Mesenchymal stem cell (in vitro differentiated cells and primary cell): ENCODE data around the gene ZSCAN21.

Source experiments
- DNase-seq: peaks from one replicate; pipeline ENCODE4 v3.0.0-alpha.2; 2013
- H2AFZ ChIP-seq: one replicate; pipeline ENCODE4 v1.6.1; 2013; ENCODE audit warnings: low read depth, mild to moderate bottlenecking, control low read depth, inconsistent platforms, low read length, moderate library complexity
- H2AK5ac ChIP-seq: 2 replicates; pipeline ENCODE4 v1.6.1; 2013; ENCODE audit warnings: low read length, moderate library complexity, mild to moderate bottlenecking, inconsistent platforms; ENCODE audit not compliant: severe bottlenecking
- H2BK120ac ChIP-seq: one replicate; pipeline ENCODE4 v1.6.1; 2013; ENCODE audit warnings: low read depth, mild to moderate bottlenecking, inconsistent platforms, low read length, moderate library complexity
- H2BK12ac ChIP-seq, 2 experiments: one replicate each; pipeline ENCODE4 v1.6.1; 2013; ENCODE audit warnings: inconsistent platforms in 2 of 2, low read length in 2 of 2, mild to moderate bottlenecking in 2 of 2, moderate library complexity in 2 of 2, control low read depth in 1 of 2
- H2BK15ac ChIP-seq: one replicate; pipeline ENCODE4 v1.6.1; 2013; ENCODE audit warnings: mild to moderate bottlenecking, low read depth, inconsistent platforms; ENCODE audit not compliant: poor library complexity, severe bottlenecking
- H2BK5ac ChIP-seq: 2 replicates; pipeline ENCODE4 v1.6.1; 2013; ENCODE audit warnings: low read depth, mild to moderate bottlenecking, low read length, control low read depth, inconsistent platforms; ENCODE audit not compliant: poor library complexity, severe bottlenecking
- H3K14ac ChIP-seq, 2 experiments: one replicate each; pipeline ENCODE4 v1.6.1; 2013; ENCODE audit warnings: inconsistent platforms in 2 of 2, low read length in 2 of 2, control low read depth in 1 of 2, mild to moderate bottlenecking in 1 of 2, moderate library complexity in 1 of 2
- H3K18ac ChIP-seq, 2 experiments: one replicate each; pipeline ENCODE4 v1.6.1; 2013; ENCODE audit warnings: inconsistent platforms in 2 of 2, low read length in 2 of 2, control low read depth in 1 of 2, low read depth in 1 of 2, mild to moderate bottlenecking in 1 of 2
- H3K23ac ChIP-seq, 2 experiments: one replicate each; pipeline ENCODE4 v1.6.1; 2013; ENCODE audit warnings: inconsistent platforms in 2 of 2, low read length in 2 of 2, mild to moderate bottlenecking in 2 of 2, moderate library complexity in 2 of 2, control low read depth in 1 of 2
- H3K27ac ChIP-seq: 2 replicates; pipeline ENCODE4 v1.5.1; 2013; ENCODE audit warnings: mild to moderate bottlenecking, moderate library complexity, low read length, control low read depth, inconsistent platforms; ENCODE audit not compliant: poor library complexity, severe bottlenecking
- H3K27me3 ChIP-seq, 2 experiments: 2 replicates each; pipeline versions ENCODE4 v1.6.1 to v1.7.0; 2013; ENCODE audit warnings: low read length in 2 of 2, mild to moderate bottlenecking in 2 of 2, moderate library complexity in 2 of 2, control low read depth in 1 of 2, inconsistent platforms in 1 of 2; ENCODE audit not compliant: control insufficient read depth in 1 of 2, insufficient read depth in 1 of 2
- H3K36me3 ChIP-seq, 2 experiments: 2 replicates each; pipeline versions ENCODE4 v1.6.1 to v1.7.0; 2013; ENCODE audit warnings: low read length in 2 of 2, control low read depth in 1 of 2, inconsistent platforms in 1 of 2, low read depth in 1 of 2, mild to moderate bottlenecking in 1 of 2; ENCODE audit not compliant: insufficient read depth in 2 of 2, control insufficient read depth in 1 of 2
- H3K4ac ChIP-seq, 2 experiments: one replicate each; pipeline ENCODE4 v1.6.1; 2013; ENCODE audit warnings: inconsistent platforms in 2 of 2, low read length in 2 of 2, mild to moderate bottlenecking in 2 of 2, moderate library complexity in 2 of 2, control low read depth in 1 of 2, low read depth in 1 of 2
- H3K4me1 ChIP-seq: 2 replicates; pipeline ENCODE4 v1.6.1; 2013; ENCODE audit warnings: low read depth, low read length, control low read depth; ENCODE audit not compliant: control insufficient read depth, insufficient read depth
- H3K4me2 ChIP-seq: 2 replicates; pipeline ENCODE4 v1.6.1; 2013; ENCODE audit warnings: low read length, mild to moderate bottlenecking, inconsistent platforms; ENCODE audit not compliant: poor library complexity, severe bottlenecking
- H3K4me3 ChIP-seq, 2 experiments: 2 replicates each; pipeline versions ENCODE4 v1.5.1 to v1.7.0; 2013; ENCODE audit warnings: low read length in 2 of 2, mild to moderate bottlenecking in 2 of 2, control low read depth in 1 of 2, low read depth in 1 of 2; ENCODE audit not compliant: insufficient read depth in 1 of 2
- H3K79me1 ChIP-seq: replicated peaks from 2 replicates; pipeline ENCODE4 v1.6.1; 2013; ENCODE audit warnings: mild to moderate bottlenecking, control low read depth, low read length, inconsistent platforms; ENCODE audit not compliant: poor library complexity, severe bottlenecking
- H3K9ac ChIP-seq: 2 replicates; pipeline ENCODE4 v1.7.0; 2013; ENCODE audit warnings: mild to moderate bottlenecking, low read length, moderate library complexity
- H3K9me3 ChIP-seq: 2 replicates; pipeline ENCODE4 v1.7.0; 2013; ENCODE audit warnings: mild to moderate bottlenecking, low read length; ENCODE audit not compliant: control insufficient read depth
- H4K8ac ChIP-seq: one replicate; pipeline ENCODE4 v1.6.1; 2013; ENCODE audit warnings: inconsistent platforms, mild to moderate bottlenecking, low read length, moderate library complexity
- H4K91ac ChIP-seq: one replicate; pipeline ENCODE4 v1.6.1; 2013; ENCODE audit warnings: mild to moderate bottlenecking, low read length, inconsistent platforms
- WGBS: methylation state at CpG from one replicate; pipeline ENCODE4 v1.1.7; 2013; ENCODE audit warnings: mixed read lengths; 5-methylcytosine and 5-hydroxymethylcytosine counted together

The ZSCAN21 gene

DNA sequence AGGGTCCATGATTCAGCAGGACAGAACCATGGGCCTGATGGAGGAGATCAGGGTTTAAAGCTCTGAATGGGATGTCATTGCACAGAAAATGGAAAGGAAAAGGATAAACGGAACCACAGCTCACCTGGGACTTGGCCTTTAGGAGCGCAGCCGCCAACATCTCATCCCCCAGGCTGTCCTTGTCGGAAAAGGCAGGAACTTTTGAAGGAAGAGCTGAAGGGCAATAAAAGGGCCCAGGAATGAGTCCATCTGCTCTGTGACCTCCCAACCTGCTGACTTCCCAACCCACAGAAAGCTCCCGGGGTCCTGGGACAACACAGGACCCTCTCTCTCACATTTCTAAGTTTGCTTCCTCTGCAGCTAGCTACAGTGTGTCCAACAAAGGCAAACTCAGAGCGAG, 25.8 kb downstream of the ZSCAN21 start:
- H2BK12ac ChIP-seq: no peak overlapping the region
- H4K91ac ChIP-seq: no peak overlapping the region
- no peaks in the 10 kb centered on the region for H3K27me3 ChIP-seq
- no peak overlapping the region for H2BK120ac ChIP-seq
- no peak overlapping the region for H3K4ac ChIP-seq
- no peak overlapping the region for H3K27ac ChIP-seq
- H2BK15ac ChIP-seq: no peak overlapping the region
- H2AFZ ChIP-seq: no peak overlapping the region
- DNase-seq: no peak
- H3K9ac ChIP-seq: no peak overlapping the region
- H3K4me1 ChIP-seq: peaks cover 9% of the 10 kb centered on the region
- H3K79me1 ChIP-seq: peaks cover 27% of the 10 kb centered on the region
- peaks cover 38% of the 10 kb centered on the region for H3K9me3 ChIP-seq
- peaks cover 82% of the 10 kb centered on the region in 2 experiments for H3K36me3 ChIP-seq
- no peak overlapping the region for H3K4me2 ChIP-seq
- H3K18ac ChIP-seq: no peak overlapping the region
- H3K14ac ChIP-seq: no peak overlapping the region
- no peak overlapping the region for H3K4me3 ChIP-seq
- H3K23ac ChIP-seq: no peak overlapping the region
- no peak overlapping the region for H2AK5ac ChIP-seq
- H4K8ac ChIP-seq: no peak overlapping the region
- 90% methylated on average over 6 of the region's 6 CpGs for WGBS
- H2BK5ac ChIP-seq: no peak overlapping the region

DNA sequence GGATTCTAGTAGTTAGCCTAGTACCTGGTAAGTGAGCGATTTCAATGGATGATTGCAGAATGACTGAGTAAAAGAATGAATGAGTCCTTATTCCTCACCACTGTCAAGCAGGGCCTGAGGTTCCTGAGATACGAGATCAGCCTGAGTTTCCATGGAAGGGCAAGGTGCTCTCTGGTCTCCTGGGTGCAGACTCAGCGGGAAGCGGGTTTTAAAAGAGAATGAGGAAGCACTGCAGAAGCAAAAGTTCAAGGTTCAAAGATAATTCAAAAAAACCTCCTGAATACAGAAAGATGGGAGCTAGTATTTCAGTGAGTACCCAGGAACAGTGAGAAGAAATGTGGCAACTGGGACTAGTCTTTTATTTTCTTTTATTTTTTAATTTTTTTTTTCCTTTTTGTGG, 27.6 kb downstream of the ZSCAN21 start:
- peaks cover 20% of the 10 kb centered on the region for H3K9me3 ChIP-seq

DNA sequence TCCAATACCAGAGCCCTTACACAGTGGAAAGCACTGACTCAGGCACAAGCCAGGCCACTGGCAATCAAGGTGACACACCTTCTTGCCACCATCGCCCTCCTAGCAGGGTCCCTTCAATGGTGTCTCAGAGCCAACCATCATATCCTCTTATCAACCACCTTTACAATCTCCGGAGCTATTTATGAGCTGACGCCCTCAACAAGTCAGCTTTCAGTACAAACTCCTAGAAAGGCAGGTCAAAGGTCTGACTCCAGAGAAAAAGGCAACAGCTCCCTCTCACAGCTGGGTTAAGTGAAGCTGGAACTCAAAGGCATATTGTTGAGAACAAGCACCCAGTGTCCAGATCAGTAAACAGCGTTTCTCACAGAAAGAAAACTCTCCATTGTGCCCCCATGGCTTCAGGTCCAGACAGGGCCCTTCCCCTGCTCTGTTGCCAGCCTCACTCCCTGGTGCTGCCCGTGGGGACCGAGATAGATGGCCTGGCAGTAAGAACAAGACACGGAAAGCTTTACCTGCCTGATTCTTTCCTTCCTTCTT, 29.5 kb downstream of the ZSCAN21 start:
- peaks cover 14% of the 10 kb centered on the region for H3K4me1 ChIP-seq
- peak overlapping the region; percentile 51 for H4K8ac ChIP-seq
- H2BK5ac ChIP-seq: no peak overlapping the region
- no peak overlapping the region for H2AFZ ChIP-seq
- H3K27ac ChIP-seq: no peak overlapping the region
- H2BK120ac ChIP-seq: no peak overlapping the region
- H3K14ac ChIP-seq: no peak overlapping the region
- H3K18ac ChIP-seq: no peak overlapping the region
- H2BK15ac ChIP-seq: no peak overlapping the region
- peak overlapping the region; percentile 27 for H3K9ac ChIP-seq
- DNase-seq: no peak
- H2AK5ac ChIP-seq: no peak overlapping the region
- H3K79me1 ChIP-seq: peaks cover 9% of the 10 kb centered on the region
- peak overlapping the region; percentile 62 for H4K91ac ChIP-seq
- H3K27me3 ChIP-seq: no peaks in the 10 kb centered on the region
- no peak overlapping the region for H3K4me2 ChIP-seq
- H3K4me3 ChIP-seq: no peak overlapping the region
- H3K36me3 ChIP-seq: peaks cover 45% of the 10 kb centered on the region in 2 experiments
- H3K4ac ChIP-seq: peak overlapping the region in 1 of 2 experiments; percentile 73
- H2BK12ac ChIP-seq: peak overlapping the region; percentile 21 to 72
- 87% methylated on average over 7 of the region's 7 CpGs for WGBS
- peaks cover 3% of the 10 kb centered on the region for H3K9me3 ChIP-seq
- H3K23ac ChIP-seq: no peak overlapping the region

More for the DNA sequence above, 27.6 kb downstream of the ZSCAN21 start:
- Histone ChIP-seq H3K4ac (no peak overlapping the region), H2BK12ac (no peak overlapping the region), H3K14ac (no peak overlapping the region), H3K79me1 (peaks cover 14% of the 10 kb centered on the region), H3K27me3 (no peaks in the 10 kb centered on the region), H3K18ac (no peak overlapping the region), H2BK5ac (no peak overlapping the region), H3K4me3 (no peak overlapping the region), H4K8ac (no peak overlapping the region), H2AK5ac (no peak overlapping the region), H2BK15ac (no peak overlapping the region), H3K36me3 (peaks cover 64% of the 10 kb centered on the region in 2 experiments), H3K4me2 (no peak overlapping the region), H2BK120ac (no peak overlapping the region), H3K27ac (no peak overlapping the region), H2AFZ (no peak overlapping the region), H3K4me1 (peaks cover 11% of the 10 kb centered on the region), H3K23ac (no peak overlapping the region), H3K9ac (no peak overlapping the region), H4K91ac (no peak overlapping the region)
- DNase-seq: no peak
- 100% methylated on average over 4 of the region's 4 CpGs for WGBS

DNA sequence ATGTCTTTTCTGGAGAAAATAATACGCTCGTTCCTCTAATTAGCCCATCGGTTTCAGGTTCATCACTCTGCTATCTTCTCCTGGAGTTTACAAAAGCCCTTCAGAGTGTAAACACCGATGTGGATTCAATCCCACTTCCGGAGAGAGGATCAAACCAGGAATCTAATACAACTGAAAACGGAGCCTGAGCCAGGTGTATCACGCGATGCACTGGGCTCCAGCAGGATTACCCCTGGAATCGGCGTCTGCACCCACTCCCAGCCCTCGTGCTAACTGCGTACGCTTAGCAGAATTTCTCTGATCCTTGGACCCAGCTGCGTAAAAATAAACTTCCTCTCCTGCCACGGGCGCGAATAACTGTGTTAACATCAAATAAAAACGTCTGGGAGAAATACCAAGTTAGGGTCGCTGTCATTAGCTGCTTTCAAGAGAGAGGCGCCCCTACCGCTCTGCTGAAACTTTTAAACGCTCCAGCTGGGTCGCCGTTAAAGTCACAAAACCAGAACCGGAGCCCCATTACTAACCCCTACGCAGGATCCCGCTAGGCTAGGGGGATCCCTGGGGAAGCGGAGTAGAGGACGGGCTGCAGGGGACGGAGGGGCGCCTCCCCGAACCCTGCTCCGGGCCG, 31.4 kb downstream of the ZSCAN21 start:
- WGBS: 1% methylated on average over 29 of the region's 34 CpGs
- Histone ChIP-seq H4K8ac (peak overlapping the region; percentile 98), H2AFZ (no peak overlapping the region), H2BK5ac (peak overlapping the region; percentile 73), H3K4me1 (peaks cover 14% of the 10 kb centered on the region), H2BK15ac (peak overlapping the region; percentile 68), H3K27ac (peak overlapping the region; percentile 64), H4K91ac (peak overlapping the region; percentile 91), H3K79me1 (peaks cover 1% of the 10 kb centered on the region), H3K4ac (peak overlapping the region; percentile 97 to 99), H3K18ac (peak overlapping the region; percentile 96), H3K27me3 (no peaks in the 10 kb centered on the region), H2BK120ac (peak overlapping the region; percentile 91), H2AK5ac (peak overlapping the region; percentile 92), H3K9me3 (no peaks in the 10 kb centered on the region), H3K4me2 (peak overlapping the region; percentile 81), H3K4me3 (peak overlapping the region; percentile 84 to 87), H3K36me3 (peaks cover 26% of the 10 kb centered on the region in 2 experiments), H3K23ac (peak overlapping the region in 1 of 2 experiments; percentile 48), H3K14ac (peak overlapping the region in 1 of 2 experiments; percentile 63), H3K9ac (peak overlapping the region; percentile 97), H2BK12ac (peak overlapping the region in 1 of 2 experiments; percentile 18)
- peak; percentile 42 for DNase-seq
